Measurements from ENCODE around the gene SEC23IP. TPM values are rescaled to one million over a fixed set of nuclear protein-coding genes. Genes with fewer than 3 reads are reported as not detected.
A peak's percentile ranks its signal among the peaks of the same experiment; 100 is the strongest.

The SEC23IP gene
- total RNA-seq, 1 donor from 2014 or later, result 90.6 TPM

DNA sequence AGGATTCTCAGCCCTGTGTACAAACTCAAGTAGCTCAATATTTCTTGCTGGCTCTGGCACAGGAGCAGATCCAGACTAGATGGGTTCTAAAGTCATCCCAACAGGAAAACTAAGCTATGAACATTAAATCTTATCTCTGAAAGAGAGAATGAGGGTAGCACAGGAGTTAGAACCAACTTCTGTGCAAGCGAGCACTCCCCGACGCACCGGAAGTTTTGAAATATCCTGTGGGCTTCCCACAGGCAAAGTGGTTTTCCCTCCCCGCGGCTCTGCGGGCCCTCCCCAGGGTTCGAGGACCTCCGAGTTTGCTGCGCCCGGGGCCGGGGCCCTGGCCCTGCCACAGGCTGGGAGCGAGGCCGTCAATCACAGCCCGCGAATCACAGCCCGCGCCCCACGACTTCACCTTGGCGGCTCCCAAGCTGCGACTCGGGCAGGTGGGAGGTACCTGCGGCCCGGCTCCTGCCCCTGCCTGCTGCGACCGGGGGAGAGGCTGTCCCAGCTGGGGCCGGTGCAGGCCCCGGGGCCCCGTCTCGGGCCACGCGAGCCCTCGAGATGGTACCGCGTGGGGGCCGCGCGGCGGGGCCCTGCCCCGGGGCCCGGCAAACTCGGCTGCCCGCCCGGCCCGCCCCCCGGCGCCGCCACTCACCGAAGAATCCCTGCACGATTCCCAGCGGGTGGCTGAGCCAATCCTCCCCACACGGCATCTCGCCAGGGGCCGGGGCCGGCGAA is 20.5 kb upstream of the SEC23IP start:
- no peaks in the 10 kb centered on the region for H3K9me3 Mint-ChIP-seq (ENCODE audit: unreplicated experiment)
- Histone ChIP-seq H4K20me1 (ENCODE audit: insufficient read depth, low read length) (peaks cover 42% of the 10 kb centered on the region), H3K4me3 (ENCODE audit: insufficient read depth, low read depth, low read length) (peak overlapping the region; percentile 83), H3K9me3 (ENCODE audit: insufficient read depth, low read depth, low read length) (no peaks in the 10 kb centered on the region), H3K9ac (ENCODE audit: low read length) (peak overlapping the region; percentile 86), H3K79me2 (ENCODE audit: insufficient read depth, low read length) (peaks cover 61% of the 10 kb centered on the region), H3K27me3 (ENCODE audit: insufficient read depth, low read length) (no peaks in the 10 kb centered on the region), H3K27ac (ENCODE audit: low read depth, low read length) (peak overlapping the region; percentile 82), H3K36me3 (ENCODE audit: insufficient read depth, low read length) (no peaks in the 10 kb centered on the region), H3K4me1 (ENCODE audit: insufficient read depth, low read length) (peaks cover 10% of the 10 kb centered on the region), H2AFZ (ENCODE audit: low read depth, low read length) (peak overlapping the region; percentile 97), H3K4me2 (ENCODE audit: low read length) (peak overlapping the region; percentile 94)
- FAIRE-seq (no peak), DNase-seq (ENCODE audit: low read depth) (no peak)
- peaks cover 12% of the 10 kb centered on the region for H3K4me1 Mint-ChIP-seq (ENCODE audit: low read depth, unreplicated experiment)
- no peaks in the 10 kb centered on the region for H3K27me3 Mint-ChIP-seq (ENCODE audit: low read depth, unreplicated experiment)
- no peak for TF ChIP-seq EZH2 (IDR thresholded peaks at IDR 0.05; ENCODE audit: insufficient read depth, low read length)
- TF ChIP-seq, protein P1, sequence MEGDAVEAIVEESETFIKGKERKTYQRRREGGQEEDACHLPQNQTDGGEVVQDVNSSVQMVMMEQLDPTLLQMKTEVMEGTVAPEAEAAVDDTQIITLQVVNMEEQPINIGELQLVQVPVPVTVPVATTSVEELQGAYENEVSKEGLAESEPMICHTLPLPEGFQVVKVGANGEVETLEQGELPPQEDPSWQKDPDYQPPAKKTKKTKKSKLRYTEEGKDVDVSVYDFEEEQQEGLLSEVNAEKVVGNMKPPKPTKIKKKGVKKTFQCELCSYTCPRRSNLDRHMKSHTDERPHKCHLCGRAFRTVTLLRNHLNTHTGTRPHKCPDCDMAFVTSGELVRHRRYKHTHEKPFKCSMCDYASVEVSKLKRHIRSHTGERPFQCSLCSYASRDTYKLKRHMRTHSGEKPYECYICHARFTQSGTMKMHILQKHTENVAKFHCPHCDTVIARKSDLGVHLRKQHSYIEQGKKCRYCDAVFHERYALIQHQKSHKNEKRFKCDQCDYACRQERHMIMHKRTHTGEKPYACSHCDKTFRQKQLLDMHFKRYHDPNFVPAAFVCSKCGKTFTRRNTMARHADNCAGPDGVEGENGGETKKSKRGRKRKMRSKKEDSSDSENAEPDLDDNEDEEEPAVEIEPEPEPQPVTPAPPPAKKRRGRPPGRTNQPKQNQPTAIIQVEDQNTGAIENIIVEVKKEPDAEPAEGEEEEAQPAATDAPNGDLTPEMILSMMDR (IDR thresholded peaks at IDR 0.05; ENCODE audit: insufficient read depth, low read depth, low read length), result no peak
- H3K4me3 Mint-ChIP-seq (ENCODE audit: unreplicated experiment), result peak overlapping the region; percentile 96
- H3K27ac Mint-ChIP-seq (ENCODE audit: unreplicated experiment), result peak overlapping the region; percentile 77
- no peaks in the 10 kb centered on the region for H3K36me3 Mint-ChIP-seq (ENCODE audit: low read depth, unreplicated experiment)

DNA sequence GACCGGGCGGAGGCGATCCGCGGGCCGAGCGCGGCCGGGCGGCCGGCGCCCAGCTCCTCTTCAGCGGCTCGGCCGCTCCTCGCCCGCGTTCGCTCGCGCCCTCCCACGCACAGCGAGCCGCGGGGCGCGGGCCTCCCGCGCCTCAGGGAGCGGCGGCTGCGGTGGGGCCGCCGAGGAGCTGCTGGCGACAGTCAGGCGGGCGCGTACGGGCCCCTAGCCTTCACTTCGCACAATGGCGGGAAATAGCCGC is 20.0 kb upstream of the SEC23IP start, which contains the start of gene MCMBP:
TSS of gene MCMBP (minus strand) at position 234 of the 250 bp plus-strand sequence. CDS start 259 bp downstream, outside the sequence.
- Mint-ChIP-seq H3K4me1 (ENCODE audit: low read depth, unreplicated experiment) (peaks cover 11% of the 10 kb centered on the region), H3K27me3 (ENCODE audit: low read depth, unreplicated experiment) (no peaks in the 10 kb centered on the region), H3K36me3 (ENCODE audit: low read depth, unreplicated experiment) (no peaks in the 10 kb centered on the region), H3K27ac (ENCODE audit: unreplicated experiment) (peak within 1 kb of the TSS; percentile 77), H3K9me3 (ENCODE audit: unreplicated experiment) (no peaks in the 10 kb centered on the region), H3K4me3 (ENCODE audit: unreplicated experiment) (peak within 1 kb of the TSS; percentile 96)
- TF ChIP-seq, protein P1 (IDR thresholded peaks at IDR 0.05; ENCODE audit: insufficient read depth, low read depth, low read length), result no peak
- TF ChIP-seq EZH2 (IDR thresholded peaks at IDR 0.05; ENCODE audit: insufficient read depth, low read length), result no peak
- H4K20me1 ChIP-seq (ENCODE audit: insufficient read depth, low read length), result peaks cover 38% of the 10 kb centered on the region
- H3K9ac ChIP-seq (ENCODE audit: low read length), result peak within 1 kb of the TSS; percentile 86
- H3K36me3 ChIP-seq (ENCODE audit: insufficient read depth, low read length), result no peaks in the 10 kb centered on the region
- no peaks in the 10 kb centered on the region for H3K27me3 ChIP-seq (ENCODE audit: insufficient read depth, low read length)
- H3K4me2 ChIP-seq (ENCODE audit: low read length), result peak within 1 kb of the TSS; percentile 94
- H2AFZ ChIP-seq (ENCODE audit: low read depth, low read length), result peak within 1 kb of the TSS; percentile 97
- no peaks in the 10 kb centered on the region for H3K9me3 ChIP-seq (ENCODE audit: insufficient read depth, low read depth, low read length)
- peak within 1 kb of the TSS; percentile 83 for H3K4me3 ChIP-seq (ENCODE audit: insufficient read depth, low read depth, low read length)
- peaks cover 10% of the 10 kb centered on the region for H3K4me1 ChIP-seq (ENCODE audit: insufficient read depth, low read length)
- peaks cover 56% of the 10 kb centered on the region for H3K79me2 ChIP-seq (ENCODE audit: insufficient read depth, low read length)
- peak within 1 kb of the TSS; percentile 82 for H3K27ac ChIP-seq (ENCODE audit: low read depth, low read length)
- no peak for DNase-seq (ENCODE audit: low read depth)
- FAIRE-seq, result no peak

Measured in astrocyte (in vitro differentiated cells and primary cell).